ENCODE measurements around the gene EFCAB11. TPM values are rescaled to one million over a fixed set of nuclear protein-coding genes. Genes with fewer than 3 reads are reported as not detected.

Gene EFCAB11
- total RNA-seq, 3 donors from 2014 or later: 6.0 to 10.2 (median 6.3) TPM

DNA sequence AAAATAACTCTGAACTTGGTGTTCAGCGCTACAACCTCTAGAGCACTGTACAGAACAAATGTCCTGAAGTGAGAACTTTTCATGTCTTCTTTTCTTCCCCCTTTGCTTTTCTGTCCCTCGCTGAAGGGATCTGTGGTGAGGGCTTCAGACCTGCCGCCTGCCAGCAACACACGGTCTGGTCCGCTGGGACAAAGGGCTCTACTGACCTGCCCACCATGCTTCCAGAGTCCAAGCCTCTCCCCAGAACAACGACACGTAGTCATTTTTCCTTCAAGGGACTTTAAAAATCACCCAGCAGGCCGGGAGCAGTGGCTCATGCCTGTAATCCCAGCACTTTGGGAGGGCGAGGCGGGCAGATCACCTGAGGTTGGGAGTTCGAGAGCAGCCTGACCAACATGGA is 140.4 kb downstream of the EFCAB11 start:
- Histone ChIP-seq H3K36me3 (ENCODE audit: low read depth) (no peaks in the 10 kb centered on the region), H3K4me1 (ENCODE audit: low read depth) (no peaks in the 10 kb centered on the region), H3K9me3 (no peaks in the 10 kb centered on the region), H3K4me3 (no peak overlapping the region)
- intact Hi-C loops (cut with DNase I, micrococcal nuclease): no loop called here
- DNase-seq (no peak), ATAC-seq (no peak)
- TF ChIP-seq, protein P1, sequence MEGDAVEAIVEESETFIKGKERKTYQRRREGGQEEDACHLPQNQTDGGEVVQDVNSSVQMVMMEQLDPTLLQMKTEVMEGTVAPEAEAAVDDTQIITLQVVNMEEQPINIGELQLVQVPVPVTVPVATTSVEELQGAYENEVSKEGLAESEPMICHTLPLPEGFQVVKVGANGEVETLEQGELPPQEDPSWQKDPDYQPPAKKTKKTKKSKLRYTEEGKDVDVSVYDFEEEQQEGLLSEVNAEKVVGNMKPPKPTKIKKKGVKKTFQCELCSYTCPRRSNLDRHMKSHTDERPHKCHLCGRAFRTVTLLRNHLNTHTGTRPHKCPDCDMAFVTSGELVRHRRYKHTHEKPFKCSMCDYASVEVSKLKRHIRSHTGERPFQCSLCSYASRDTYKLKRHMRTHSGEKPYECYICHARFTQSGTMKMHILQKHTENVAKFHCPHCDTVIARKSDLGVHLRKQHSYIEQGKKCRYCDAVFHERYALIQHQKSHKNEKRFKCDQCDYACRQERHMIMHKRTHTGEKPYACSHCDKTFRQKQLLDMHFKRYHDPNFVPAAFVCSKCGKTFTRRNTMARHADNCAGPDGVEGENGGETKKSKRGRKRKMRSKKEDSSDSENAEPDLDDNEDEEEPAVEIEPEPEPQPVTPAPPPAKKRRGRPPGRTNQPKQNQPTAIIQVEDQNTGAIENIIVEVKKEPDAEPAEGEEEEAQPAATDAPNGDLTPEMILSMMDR (IDR thresholded peaks at IDR 0.05): no peak

DNA sequence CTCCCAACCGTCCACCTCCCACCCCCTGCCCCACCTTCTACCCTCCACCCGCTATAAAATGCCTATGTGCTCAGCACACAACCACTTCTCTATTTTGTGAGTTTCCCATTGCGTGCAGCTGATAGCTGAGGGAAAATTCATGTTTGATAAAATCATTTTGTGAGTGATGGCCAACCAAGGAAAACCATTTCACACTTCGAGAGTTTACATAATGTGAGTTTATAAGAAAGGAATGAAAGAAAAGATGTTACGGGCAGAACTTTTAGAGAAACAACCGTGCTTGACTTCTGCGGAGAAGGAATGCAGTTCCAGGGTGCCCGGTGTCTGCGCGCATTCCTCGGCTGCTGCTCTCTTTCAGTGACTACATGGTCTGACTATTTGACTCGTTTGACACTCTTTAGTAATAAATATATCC is 140.9 kb downstream of the EFCAB11 start:
- TF ChIP-seq, protein P1 (IDR thresholded peaks at IDR 0.05): no peak
- Histone ChIP-seq H3K4me1 (ENCODE audit: low read depth) (no peaks in the 10 kb centered on the region), H3K9me3 (no peaks in the 10 kb centered on the region), H3K4me3 (no peak overlapping the region), H3K36me3 (ENCODE audit: low read depth) (no peaks in the 10 kb centered on the region)
- DNase-seq (no peak), ATAC-seq (no peak)
- intact Hi-C loops (cut with DNase I, micrococcal nuclease): no loop called here

DNA sequence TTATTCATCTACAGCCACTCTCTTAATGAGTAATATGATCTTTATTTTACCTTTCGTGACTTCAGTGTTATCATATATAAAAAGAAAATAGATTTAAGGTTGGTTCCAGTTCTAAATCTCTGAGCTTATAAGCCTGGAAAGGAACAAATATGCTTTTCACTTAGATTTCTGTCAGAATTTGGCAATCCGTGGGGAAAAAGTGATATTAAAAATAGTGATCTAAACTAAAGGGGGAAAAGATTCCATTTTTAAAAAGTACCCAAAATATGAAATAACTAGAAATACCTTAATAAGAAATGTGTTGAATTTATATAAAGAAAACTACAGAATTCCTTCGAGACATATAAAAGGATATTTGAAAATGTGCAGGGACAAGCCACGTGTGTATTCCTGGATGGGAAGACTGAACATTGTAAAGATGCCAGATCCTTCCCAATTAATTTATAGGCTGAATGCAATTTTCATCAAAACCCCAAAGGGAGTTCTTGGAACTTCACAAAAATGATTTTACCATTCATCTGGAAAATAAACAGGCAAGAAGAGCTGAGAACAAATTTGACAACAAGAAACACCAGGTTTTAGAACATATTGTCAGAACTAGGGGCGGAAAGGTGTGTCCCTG is 142.5 kb downstream of the EFCAB11 start:
- Histone ChIP-seq H3K9me3 (no peaks in the 10 kb centered on the region), H3K4me1 (ENCODE audit: low read depth) (no peaks in the 10 kb centered on the region), H3K4me3 (no peak overlapping the region), H3K36me3 (ENCODE audit: low read depth) (no peaks in the 10 kb centered on the region)
- intact Hi-C loops (cut with DNase I, micrococcal nuclease): no loop called here
- ATAC-seq: no peak
- TF ChIP-seq, protein P1 (IDR thresholded peaks at IDR 0.05): no peak
- no peak for DNase-seq

DNA sequence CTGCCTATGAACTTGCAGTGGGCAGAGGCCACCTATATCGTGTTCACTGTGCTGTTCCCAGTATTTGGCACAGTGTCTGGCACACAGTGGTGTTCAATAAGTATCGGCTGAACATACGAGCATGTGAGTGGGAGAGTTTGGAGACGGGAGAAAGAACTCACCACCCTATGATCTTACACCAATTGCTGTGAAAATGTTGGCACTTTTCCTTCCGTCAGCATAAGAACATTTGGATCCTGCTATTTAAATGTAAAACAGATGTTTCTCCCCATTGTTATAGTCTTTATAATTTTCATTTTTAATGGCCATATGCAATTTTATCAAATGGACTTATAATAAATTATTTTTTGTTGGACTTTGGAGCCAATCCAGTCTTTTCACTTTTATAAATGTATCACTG is 144.4 kb downstream of the EFCAB11 start:
- intact Hi-C loops (cut with DNase I, micrococcal nuclease): no loop called here
- Histone ChIP-seq H3K4me1 (ENCODE audit: low read depth) (no peaks in the 10 kb centered on the region), H3K9me3 (no peaks in the 10 kb centered on the region), H3K36me3 (ENCODE audit: low read depth) (no peaks in the 10 kb centered on the region), H3K4me3 (no peak overlapping the region)
- TF ChIP-seq, protein P1 (IDR thresholded peaks at IDR 0.05): no peak
- ATAC-seq: no peak
- DNase-seq: no peak

GRCh38 chr14:89807892-89808291 is 146.6 kb downstream of the EFCAB11 start:
- Histone ChIP-seq H3K9me3 (no peaks in the 10 kb centered on the region), H3K4me3 (no peak overlapping the region), H3K4me1 (ENCODE audit: low read depth) (no peaks in the 10 kb centered on the region), H3K36me3 (ENCODE audit: low read depth) (no peaks in the 10 kb centered on the region)
- intact Hi-C loops (cut with DNase I, micrococcal nuclease): no loop called here
- no peak for DNase-seq
- TF ChIP-seq, protein P1 (IDR thresholded peaks at IDR 0.05): no peak
- no peak for ATAC-seq

DNA sequence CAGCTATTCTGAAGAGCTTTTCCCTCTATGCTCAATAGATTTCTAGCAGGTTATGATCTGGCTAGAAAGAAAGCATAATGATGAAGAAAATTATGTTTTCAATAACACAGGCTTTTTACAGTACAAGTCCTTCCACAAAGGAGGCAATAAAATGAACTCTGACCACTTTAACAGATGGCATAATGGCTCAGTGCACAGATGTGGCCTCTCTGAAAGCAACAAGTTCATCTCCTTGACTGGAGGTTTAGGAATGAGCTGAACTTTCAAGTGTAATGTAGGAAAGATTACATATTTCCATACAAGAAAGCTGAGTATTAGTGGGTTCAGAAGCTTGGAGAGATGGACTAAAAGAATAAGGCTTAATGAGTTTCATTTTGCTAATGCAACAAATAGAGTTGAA is 147.4 kb downstream of the EFCAB11 start:
- TF ChIP-seq, protein P1 (IDR thresholded peaks at IDR 0.05): no peak
- no peaks in the 10 kb centered on the region for H3K36me3 ChIP-seq (ENCODE audit: low read depth)
- no peaks in the 10 kb centered on the region for H3K4me1 ChIP-seq (ENCODE audit: low read depth)
- ATAC-seq: no peak
- H3K4me3 ChIP-seq: no peak overlapping the region
- intact Hi-C loops (cut with DNase I, micrococcal nuclease): no loop called here
- no peaks in the 10 kb centered on the region for H3K9me3 ChIP-seq
- DNase-seq: no peak
